HepG2 (cell line): Measurements from ENCODE around the gene ARPP19. TPM values are rescaled to one million over a fixed set of nuclear protein-coding genes. Genes with fewer than 3 reads are reported as not detected.
A peak's percentile ranks its signal among the peaks of the same experiment; 100 is the strongest.

ENCODE experiments used
- ARID2 ChIP-seq: sonication (generic); formaldehyde crosslinking; IDR thresholded peaks from 2 replicates; pipeline ENCODE4 v1.8.1; 2022; ENCODE audit warnings: mild to moderate bottlenecking, missing genetic modification reagents, borderline replicate concordance
- BORCS8-MEF2B ChIP-seq: sonication (generic); formaldehyde crosslinking; IDR thresholded peaks from 2 replicates; pipeline ENCODE4 v1.8.0; 2022; ENCODE audit warnings: mild to moderate bottlenecking, missing genetic modification reagents
- HNRNPLL ChIP-seq: fragments of 200-400 bp; formaldehyde crosslinking; IDR thresholded peaks from 2 replicates; pipeline ENCODE4 v1.6.1; 2017; ENCODE audit warnings: mild to moderate bottlenecking, low read depth, low read length; ENCODE audit not compliant: poor library complexity, severe bottlenecking
- JUND ChIP-seq: sonication (generic); formaldehyde crosslinking; IDR thresholded peaks from 2 replicates; pipeline ENCODE4 v1.8.0; 2022; ENCODE audit warnings: mild to moderate bottlenecking, missing genetic modification reagents
- SKI ChIP-seq: fragments of 450-650 bp; IDR thresholded peaks from one replicate; pipeline ENCODE4 v1.6.1; 2018; ENCODE audit warnings: mild to moderate bottlenecking; ENCODE audit not compliant: partially characterized antibody
- TBX3 ChIP-seq: fragments of 450-650 bp; IDR thresholded peaks from 2 replicates; pipeline ENCODE4 v1.6.1; 2017; ENCODE audit warnings: antibody characterized with exemption, mild to moderate bottlenecking, inconsistent platforms, borderline replicate concordance
- TSC22D2 ChIP-seq: sonication (generic); formaldehyde crosslinking; IDR thresholded peaks from 2 replicates; pipeline ENCODE4 v1.5.1; 2020; ENCODE audit warnings: missing genetic modification reagents, mild to moderate bottlenecking, borderline replicate concordance
- ZBTB10 ChIP-seq: sonication (generic); formaldehyde crosslinking; IDR thresholded peaks from 2 replicates; pipeline ENCODE4 v1.4.0; 2020; ENCODE audit warnings: missing genetic modification reagents, borderline replicate concordance
- ZHX1 ChIP-seq: sonication (generic); formaldehyde crosslinking; IDR thresholded peaks from 2 replicates; pipeline ENCODE4 v1.8.1; 2022; ENCODE audit warnings: low read depth, mild to moderate bottlenecking, missing genetic modification reagents
- ZNF101 ChIP-seq: sonication (generic); formaldehyde crosslinking; IDR thresholded peaks from 2 replicates; pipeline ENCODE4 v1.4.0; 2020; ENCODE audit warnings: mild to moderate bottlenecking, low read depth, missing genetic modification reagents, borderline replicate concordance
- ZNF296 ChIP-seq: sonication (generic); formaldehyde crosslinking; conservative IDR thresholded peaks from 2 replicates; pipeline ENCODE4 v1.5.0; 2020; ENCODE audit warnings: mild to moderate bottlenecking, missing genetic modification reagents
- ZNF30 ChIP-seq: sonication (generic); formaldehyde crosslinking; IDR thresholded peaks from 2 replicates; pipeline ENCODE4 v1.5.0; 2020; ENCODE audit warnings: mild to moderate bottlenecking, missing genetic modification reagents
- ZNF563 ChIP-seq: sonication (generic); formaldehyde crosslinking; IDR thresholded peaks from 2 replicates; pipeline ENCODE4 v1.8.0; 2022; ENCODE audit warnings: mild to moderate bottlenecking, moderate library complexity, missing genetic modification reagents
- ZNF564 ChIP-seq: sonication (generic); formaldehyde crosslinking; IDR thresholded peaks from 2 replicates; pipeline ENCODE4 v1.8.1; 2023; ENCODE audit warnings: mild to moderate bottlenecking, missing genetic modification reagents
- ZNF629 ChIP-seq: sonication (generic); formaldehyde crosslinking; conservative IDR thresholded peaks from 2 replicates; pipeline ENCODE4 v1.5.0; 2020; ENCODE audit warnings: missing genetic modification reagents
- ZNF710 ChIP-seq: sonication (generic); formaldehyde crosslinking; IDR thresholded peaks from 2 replicates; pipeline ENCODE4 v1.5.0; 2020; ENCODE audit warnings: mild to moderate bottlenecking, missing genetic modification reagents, borderline replicate concordance
- ZSCAN21 ChIP-seq: sonication (generic); formaldehyde crosslinking; IDR thresholded peaks from 2 replicates; pipeline ENCODE4 v1.8.0; 2022; ENCODE audit warnings: mild to moderate bottlenecking, missing genetic modification reagents, moderate library complexity, borderline replicate concordance
- polyA plus RNA-seq, 8 experiments: library from polyadenylated mRNA; depleted of rRNA in 3 of 8; stranded (reverse) in 7 of 8; unstranded in 1 of 8; fragments of >200 nt; fragmentation: Illumina TruSeq in 4 of 8; extraction: Trizol in 4 of 8; gene quantifications; 2 replicates each; pipeline versions ENCODE4 v1.2.1 to v1.2.3, GENCODE V29; 2011 to 2016; ENCODE audit warnings: low read depth in 4 of 8, missing spikeins in 1 of 8, mixed read lengths in 1 of 8; ENCODE audit not compliant: insufficient read depth in 1 of 8
- total RNA-seq, 5 experiments: library from RNA; depleted of rRNA; stranded (reverse); fragments of >200 nt; fragmentation: Illumina TruSeq; extraction: Trizol; gene quantifications; 2 replicates each; pipeline ENCODE4 v1.2.3, GENCODE V29; 2016; ENCODE audit warnings: low read depth in 1 of 5

ARPP19 gene
- total and polyA plus RNA-seq, 2 of the 13 experiments (the other 11 are each of a cell fraction or from before 2014, with no cell fraction given): 70.8 to 123 TPM

DNA sequence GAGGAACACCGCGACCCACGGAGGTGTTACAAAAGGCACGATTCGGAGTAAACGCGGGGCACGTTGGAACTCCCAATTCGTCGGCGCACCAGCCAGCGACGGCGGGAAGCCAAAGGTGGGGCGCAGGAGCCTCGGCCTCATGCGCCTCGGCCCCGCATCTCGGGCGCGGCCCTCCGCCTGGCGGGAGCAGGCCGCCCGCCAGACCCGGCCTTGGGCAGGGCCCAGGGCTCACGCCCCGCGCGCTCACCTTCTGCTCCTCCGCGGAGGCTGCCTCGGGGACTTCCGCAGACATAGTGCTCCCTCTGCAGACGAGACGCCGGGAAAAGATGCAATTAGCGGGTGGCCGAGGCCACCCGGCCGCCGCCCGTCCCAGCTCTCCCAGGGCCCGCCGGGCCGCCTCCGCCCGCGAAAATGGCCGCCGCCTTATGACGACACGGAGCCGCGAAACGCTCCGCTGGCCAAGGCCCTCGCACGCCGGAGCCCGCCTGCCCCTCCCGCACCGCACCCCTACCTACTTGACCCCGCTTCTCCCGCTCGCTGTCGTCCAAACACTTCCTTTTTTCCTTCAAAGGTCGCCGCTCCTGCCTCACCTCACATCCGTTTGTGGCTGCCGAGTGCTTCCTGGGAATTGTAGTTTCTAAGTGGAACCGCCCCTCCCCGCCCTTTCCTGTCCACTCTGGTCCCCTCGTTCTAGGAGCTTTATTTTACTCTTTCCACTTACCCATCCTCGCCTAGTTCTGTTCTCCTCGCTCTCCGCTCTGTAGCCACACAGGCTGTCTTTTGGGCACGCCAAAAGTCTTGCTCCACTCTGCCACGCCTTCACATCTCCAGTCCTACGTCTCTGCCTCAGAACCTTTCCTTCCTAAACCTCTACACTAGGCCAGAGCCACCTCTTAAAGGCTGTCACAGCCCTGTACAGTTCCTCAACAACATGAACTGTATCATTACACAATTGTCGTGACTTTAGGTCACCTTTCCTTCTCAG is at the start of gene ARPP19 (continued):
- TF ChIP-seq ZHX1 (peak; percentile 93; the same call in 1 of the 2 replicates), ZSCAN21 (CRISPR knock-in tag) (peak; percentile 81; the same call in 1 of the 2 replicates), TSC22D2 (CRISPR knock-in tag) (peak; percentile 68), ZNF564 (CRISPR knock-in tag) (peak; percentile 14; the same call in 1 of the 2 replicates), ZNF101 (no peak), ARID2 (peak; percentile 88; the same call in 1 of the 2 replicates), TBX3 (peak; percentile 46; the same call in 1 of the 2 replicates), ZNF629 (CRISPR knock-in tag) (0 out of 2 replicates have a peak, but pooled peaks have one; percentile 49), ZNF710 (CRISPR knock-in tag) (no peak), ZNF563 (CRISPR knock-in tag) (peak; percentile 86), JUND (CRISPR knock-in tag) (no peak), ZBTB10 (CRISPR knock-in tag) (peak; percentile 90), BORCS8-MEF2B (CRISPR knock-in tag) (peak; percentile 95; the same call in 1 of the 2 replicates), SKI (peak; percentile 63), ZNF30 (CRISPR knock-in tag) (peak; percentile 84; the same call in 1 of the 2 replicates), HNRNPLL (peak; percentile 73), ZNF296 (CRISPR knock-in tag) (0 out of 2 replicates have a peak, but pooled peaks have one; percentile 76)
